IPS-18a (cell line): ENCODE results near the gene ATXN1.
"Not testable (repeated sequence)": the region's sequence is repeated elsewhere in the genome, so short reads cannot be mapped to it uniquely, and the experiment has no call there.

Experiments used
- H3K27ac ChIP-seq: one replicate; pipeline ENCODE4 v1.5.1; 2013; ENCODE audit warnings: low read length
- H3K27me3 ChIP-seq: one replicate; pipeline ENCODE4 v1.6.1; 2013; ENCODE audit warnings: mild to moderate bottlenecking, low read length; ENCODE audit not compliant: control insufficient read depth, insufficient read depth
- H3K36me3 ChIP-seq: one replicate; pipeline ENCODE4 v1.6.1; 2013; ENCODE audit warnings: low read depth, low read length; ENCODE audit not compliant: control insufficient read depth
- H3K4me1 ChIP-seq: one replicate; pipeline ENCODE4 v1.6.1; 2013; ENCODE audit warnings: low read depth, low read length; ENCODE audit not compliant: control insufficient read depth
- H3K4me3 ChIP-seq: one replicate; pipeline ENCODE4 v1.5.1; 2013; ENCODE audit warnings: low read length
- H3K9ac ChIP-seq: one replicate; pipeline ENCODE4 v1.6.1; 2013; ENCODE audit warnings: mild to moderate bottlenecking, low read length, moderate library complexity
- H3K9me3 ChIP-seq: one replicate; pipeline ENCODE4 v1.6.1; 2013; ENCODE audit warnings: low read depth, low read length; ENCODE audit not compliant: control insufficient read depth

ATXN1 gene

DNA sequence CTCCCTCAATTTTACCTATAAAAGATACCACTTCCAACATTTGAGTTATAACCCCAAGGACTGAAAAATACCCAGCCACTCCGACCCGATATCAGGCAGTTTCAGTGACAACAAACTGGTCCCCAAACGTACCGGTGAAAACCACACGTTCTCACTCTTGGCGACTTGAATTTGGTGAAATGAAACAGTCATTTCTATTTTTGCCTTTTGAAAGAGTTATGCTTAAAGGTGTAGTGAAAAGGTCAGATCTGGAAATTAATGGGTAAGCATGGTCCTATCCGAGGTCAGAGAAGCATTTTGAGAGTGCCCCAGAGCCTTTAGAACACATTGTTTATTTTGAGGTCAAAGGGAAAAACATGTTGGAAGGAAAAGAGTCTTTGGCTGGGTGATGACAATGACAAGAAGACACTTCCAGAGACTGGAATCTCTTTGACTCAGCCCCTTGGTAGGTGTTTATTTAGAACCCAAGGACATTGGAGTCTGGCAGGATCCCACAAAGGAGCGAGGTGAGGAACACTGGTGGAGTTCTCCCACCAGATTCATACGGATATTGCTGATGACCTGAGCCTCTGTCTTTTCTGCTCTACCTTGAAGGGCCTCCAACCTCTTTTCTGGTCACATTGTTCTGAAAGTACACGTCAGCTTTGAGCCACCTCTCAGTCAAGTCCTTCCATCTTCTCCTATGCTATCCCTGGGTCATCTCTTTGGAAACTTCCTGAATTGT is 287.9 kb downstream of the ATXN1 start:
- H3K4me1 ChIP-seq, result peaks cover 3% of the 10 kb centered on the region

DNA sequence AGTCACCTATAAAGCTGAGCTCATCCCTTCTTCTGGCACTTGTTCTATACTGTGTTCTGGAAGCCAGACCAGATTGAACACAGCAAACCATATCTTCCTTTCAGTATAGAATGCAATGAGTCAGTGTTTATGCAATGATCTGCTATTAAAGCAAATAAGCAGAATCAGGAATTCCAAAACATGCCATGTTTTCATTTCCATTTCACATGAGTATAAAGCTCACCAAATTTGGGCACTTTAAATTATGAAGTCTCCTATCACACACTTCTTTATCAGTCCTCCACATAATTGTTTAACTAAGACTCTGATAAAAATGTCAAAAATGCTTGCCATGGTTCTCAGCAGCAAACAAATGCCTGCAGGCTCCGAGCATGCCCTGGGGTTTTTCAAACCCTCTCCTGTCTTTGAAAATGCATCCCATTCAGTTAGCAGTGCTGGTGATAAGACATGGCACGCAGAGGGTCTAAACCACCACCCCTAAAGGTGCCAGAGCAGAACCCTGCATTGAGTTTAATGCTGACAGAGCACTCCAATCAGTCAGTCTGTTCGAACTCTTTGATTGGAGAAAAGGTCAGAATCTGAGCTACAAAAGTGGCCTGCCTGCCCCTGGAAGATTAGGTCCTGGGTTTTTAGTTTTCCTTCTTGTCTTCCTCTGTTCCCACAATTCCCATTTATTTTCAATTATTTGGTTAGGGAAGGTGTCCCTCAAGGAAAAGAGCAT is 288.8 kb downstream of the ATXN1 start:
- no peak overlapping the region for H3K9ac ChIP-seq
- no peak overlapping the region for H3K4me3 ChIP-seq
- H3K27me3 ChIP-seq, result no peaks in the 10 kb centered on the region
- no peak overlapping the region for H3K27ac ChIP-seq
- peaks cover 4% of the 10 kb centered on the region for H3K4me1 ChIP-seq
- no peaks in the 10 kb centered on the region for H3K36me3 ChIP-seq
- H3K9me3 ChIP-seq, result no peaks in the 10 kb centered on the region

More for the DNA sequence above, 287.9 kb downstream of the ATXN1 start:
- Histone ChIP-seq H3K27me3 (no peaks in the 10 kb centered on the region), H3K4me3 (no peak overlapping the region), H3K9me3 (no peaks in the 10 kb centered on the region), H3K9ac (no peak overlapping the region), H3K36me3 (no peaks in the 10 kb centered on the region), H3K27ac (no peak overlapping the region)

DNA sequence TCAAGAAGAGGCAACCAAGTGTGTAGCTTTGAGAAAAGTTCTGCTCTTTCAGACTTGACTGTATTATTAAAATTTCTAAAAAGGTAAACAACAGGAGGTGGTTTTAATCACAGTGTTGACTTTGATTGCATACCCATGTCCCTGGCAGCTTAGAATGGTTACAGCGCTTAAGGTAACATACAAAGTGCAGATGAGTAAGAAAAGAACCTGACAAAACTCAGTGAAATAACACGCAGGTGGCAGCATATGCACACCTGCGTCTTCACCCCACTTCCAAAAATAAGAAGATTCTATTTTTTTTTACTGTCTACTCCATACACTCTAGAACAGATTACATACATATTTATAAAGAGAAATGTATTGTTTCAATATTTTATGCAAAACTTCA is 289.4 kb downstream of the ATXN1 start:
- H3K4me3 ChIP-seq, result no peak overlapping the region
- H3K36me3 ChIP-seq, result no peaks in the 10 kb centered on the region
- H3K27me3 ChIP-seq, result no peaks in the 10 kb centered on the region
- H3K9me3 ChIP-seq, result no peaks in the 10 kb centered on the region
- no peak overlapping the region for H3K9ac ChIP-seq
- H3K27ac ChIP-seq, result no peak overlapping the region
- H3K4me1 ChIP-seq, result peaks cover 9% of the 10 kb centered on the region

DNA sequence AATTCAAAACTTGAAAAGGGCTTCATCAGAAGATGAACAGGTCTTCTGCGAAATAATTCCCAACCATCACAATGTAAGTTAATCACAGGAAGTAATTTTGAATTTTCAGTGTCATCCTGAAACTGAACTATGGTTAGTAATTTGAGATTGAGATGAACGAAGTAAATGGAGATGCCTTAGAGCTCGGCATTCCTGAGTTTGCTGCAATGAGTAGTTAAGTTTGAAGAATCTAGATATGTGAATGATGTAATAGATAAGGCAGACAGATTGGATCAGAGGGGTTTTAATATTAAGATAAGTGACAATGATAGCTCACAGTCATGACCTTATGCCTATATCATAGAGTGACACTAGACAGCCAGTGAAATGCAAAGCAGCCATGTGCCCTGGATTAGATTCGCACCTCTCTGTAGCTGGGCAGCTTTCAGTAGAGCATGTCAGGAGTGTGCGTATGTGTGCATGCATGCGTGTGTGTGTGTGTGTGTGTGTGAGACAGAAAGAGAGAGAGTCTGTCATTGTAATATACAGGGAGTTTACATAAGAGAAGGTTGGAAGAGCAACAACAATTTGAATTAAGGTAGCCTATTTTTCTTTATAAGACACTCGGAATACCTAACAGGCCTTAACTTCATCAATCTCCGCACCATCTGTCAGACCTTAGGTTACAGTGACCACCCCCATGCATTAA is 289.9 kb downstream of the ATXN1 start:
- no peaks in the 10 kb centered on the region for H3K36me3 ChIP-seq
- no peaks in the 10 kb centered on the region for H3K27me3 ChIP-seq
- no peak overlapping the region for H3K4me3 ChIP-seq
- peaks cover 12% of the 10 kb centered on the region for H3K4me1 ChIP-seq
- no peak overlapping the region for H3K27ac ChIP-seq
- no peaks in the 10 kb centered on the region for H3K9me3 ChIP-seq
- H3K9ac ChIP-seq, result no peak overlapping the region

DNA sequence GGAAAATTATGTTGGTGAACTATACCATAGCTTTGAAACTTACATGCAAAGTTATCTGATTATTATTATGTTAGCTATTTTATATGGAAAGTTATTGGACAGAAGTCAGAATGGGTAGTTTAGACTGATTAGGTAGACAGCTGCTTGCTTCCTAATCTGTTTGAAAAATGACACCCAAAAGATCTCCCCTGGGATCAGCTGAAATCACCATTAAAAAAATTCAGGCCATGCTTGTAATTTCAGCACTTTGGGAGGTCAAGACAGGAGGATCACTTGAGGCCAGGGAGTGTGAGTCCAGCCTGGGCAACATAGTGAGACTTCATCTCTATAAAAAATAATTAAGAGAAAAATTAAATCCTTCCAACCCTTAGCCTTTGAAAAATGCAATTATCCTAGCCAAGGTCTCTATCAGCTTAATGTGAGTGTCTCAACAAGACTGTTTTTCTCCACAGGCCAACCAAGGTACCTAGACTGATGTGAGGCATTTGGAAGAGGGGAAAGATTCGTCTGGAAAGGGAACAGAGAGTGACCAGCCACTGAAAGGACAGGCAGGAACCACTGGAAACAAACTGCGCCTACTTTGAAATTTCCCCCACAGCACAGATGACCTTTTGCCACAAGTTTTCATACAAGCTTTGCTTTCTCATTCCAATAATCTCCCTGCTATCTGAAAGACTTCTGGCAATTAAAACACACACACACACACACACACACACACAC is 290.6 kb downstream of the ATXN1 start:
- H3K9ac ChIP-seq, result no peak overlapping the region
- H3K27ac ChIP-seq, result no peak overlapping the region
- no peaks in the 10 kb centered on the region for H3K9me3 ChIP-seq
- H3K36me3 ChIP-seq, result no peaks in the 10 kb centered on the region
- H3K27me3 ChIP-seq, result no peaks in the 10 kb centered on the region
- peaks cover 12% of the 10 kb centered on the region for H3K4me1 ChIP-seq
- H3K4me3 ChIP-seq, result no peak overlapping the region

DNA sequence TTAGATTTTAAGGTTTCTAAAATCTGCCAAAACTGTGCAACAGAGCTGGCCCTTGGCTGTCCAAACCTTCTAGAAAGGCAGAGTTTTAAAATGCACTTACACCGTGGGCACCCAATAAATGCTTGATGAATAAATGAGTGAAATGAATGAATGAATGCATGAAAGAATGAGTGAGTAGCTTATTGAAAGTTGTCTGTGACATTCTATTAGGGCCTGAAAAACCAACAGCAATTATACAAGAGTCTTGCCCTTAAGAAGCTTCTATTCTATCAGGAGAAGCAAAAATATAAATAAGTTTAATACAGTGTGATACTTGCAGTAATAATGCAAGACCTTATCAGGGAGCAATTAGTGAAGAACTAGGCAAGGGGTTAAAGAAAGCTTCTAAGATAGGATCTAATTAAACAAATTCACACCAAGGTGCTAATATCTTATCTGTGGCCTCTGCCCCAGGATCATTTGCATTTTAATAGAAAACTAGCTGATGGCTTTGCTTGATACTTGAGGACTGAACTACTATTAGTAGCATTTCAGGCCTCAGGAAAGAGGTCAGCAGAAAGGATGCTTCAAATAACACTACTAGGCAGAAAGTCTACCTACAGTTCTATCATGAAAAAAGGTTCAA is 292.2 kb downstream of the ATXN1 start:
- H3K36me3 ChIP-seq, result no peaks in the 10 kb centered on the region
- H3K9ac ChIP-seq, result no peak overlapping the region

DNA sequence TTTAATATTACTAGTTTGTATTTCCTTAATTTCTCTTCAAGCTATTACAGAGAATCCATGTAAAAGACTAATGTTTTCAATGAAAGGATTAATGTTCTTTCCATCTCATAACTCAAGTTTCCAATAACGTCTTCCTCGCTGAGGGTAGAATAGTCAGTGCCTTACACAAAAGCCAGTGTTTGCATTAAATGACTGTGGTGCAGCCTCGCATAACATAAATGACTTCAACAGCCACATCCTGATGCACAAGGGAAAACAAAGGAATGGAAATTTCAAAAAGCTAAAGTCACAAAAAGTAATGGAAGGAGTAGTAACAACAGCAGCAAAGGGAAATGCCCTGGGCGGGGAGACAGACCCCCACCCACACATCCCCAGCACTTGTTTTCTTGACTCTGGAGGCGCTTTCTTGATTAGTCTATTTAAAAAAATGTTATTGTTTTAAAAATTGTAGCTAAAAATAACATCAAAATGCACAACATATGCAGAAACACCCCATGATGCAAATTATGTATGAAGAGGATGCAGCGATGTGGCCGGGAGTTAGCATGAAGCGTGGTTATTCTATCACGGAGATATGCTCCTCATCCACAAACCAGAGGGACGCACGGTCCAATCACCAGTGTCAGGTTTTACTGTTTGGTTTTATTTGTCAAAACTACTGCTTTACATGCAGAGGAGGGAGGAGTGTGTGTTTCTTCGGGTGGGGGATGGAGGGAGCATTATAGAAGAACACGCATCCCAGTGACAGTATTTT is 294.3 kb downstream of the ATXN1 start:
- no peak overlapping the region for H3K27ac ChIP-seq
- no peak overlapping the region for H3K4me3 ChIP-seq
- peaks cover 12% of the 10 kb centered on the region for H3K4me1 ChIP-seq
- H3K9ac ChIP-seq, result no peak overlapping the region
- H3K36me3 ChIP-seq, result no peaks in the 10 kb centered on the region
- H3K27me3 ChIP-seq, result no peaks in the 10 kb centered on the region
- H3K9me3 ChIP-seq, result no peaks in the 10 kb centered on the region

More for the DNA sequence above, 292.2 kb downstream of the ATXN1 start:
- no peaks in the 10 kb centered on the region for H3K27me3 ChIP-seq
- H3K9me3 ChIP-seq, result no peaks in the 10 kb centered on the region
- no peak overlapping the region for H3K4me3 ChIP-seq
- H3K4me1 ChIP-seq, result peaks cover 12% of the 10 kb centered on the region
- no peak overlapping the region for H3K27ac ChIP-seq

DNA sequence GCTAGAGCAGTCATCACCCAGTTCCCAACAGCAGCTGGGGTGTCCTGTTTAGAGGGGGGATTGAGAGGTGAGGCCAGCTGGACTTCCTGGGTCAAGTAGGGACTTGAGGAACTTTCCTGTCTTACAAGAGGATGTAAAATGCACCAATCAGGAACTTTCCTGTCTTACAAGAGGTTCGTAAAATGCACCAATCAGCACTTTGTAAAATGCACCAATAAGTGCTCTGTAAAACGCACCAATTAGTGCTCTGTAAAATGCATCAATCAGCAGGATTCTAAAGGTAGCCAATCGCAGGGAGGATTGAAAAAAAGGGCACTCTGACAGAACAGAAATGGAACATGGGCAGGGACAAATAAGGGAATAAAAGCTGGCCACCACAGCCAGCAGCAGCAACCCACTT is 297.2 kb downstream of the ATXN1 start:
- Histone ChIP-seq H3K36me3 (no peaks in the 10 kb centered on the region), H3K27ac (no peak overlapping the region), H3K4me1 (peaks cover 10% of the 10 kb centered on the region), H3K4me3 (no peak overlapping the region), H3K9me3 (no peaks in the 10 kb centered on the region), H3K27me3 (no peaks in the 10 kb centered on the region), H3K9ac (no peak overlapping the region)

DNA sequence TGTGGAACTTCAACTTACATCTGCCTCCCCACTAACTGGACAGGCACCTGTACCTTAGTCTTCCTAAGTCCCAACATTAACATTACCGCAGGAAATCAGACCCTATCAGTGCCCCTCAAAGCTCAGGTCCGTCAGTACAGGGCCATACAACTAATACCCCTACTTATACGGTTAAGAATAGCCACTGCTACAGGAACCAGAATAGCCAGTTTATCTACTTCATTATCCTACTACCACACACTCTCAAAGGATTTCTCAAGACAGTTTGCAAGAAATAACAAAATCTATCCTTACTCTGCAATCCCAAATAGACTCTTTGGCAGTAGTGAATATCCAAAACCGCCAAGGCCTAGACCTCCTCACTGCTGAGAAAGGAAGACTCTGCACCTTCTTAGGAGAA is 298.0 kb downstream of the ATXN1 start:
- H3K9me3 ChIP-seq, H3K27ac ChIP-seq, H3K4me3 ChIP-seq, H3K27me3 ChIP-seq, H3K4me1 ChIP-seq, H3K36me3 ChIP-seq, H3K9ac ChIP-seq: not testable (repeated sequence)

DNA sequence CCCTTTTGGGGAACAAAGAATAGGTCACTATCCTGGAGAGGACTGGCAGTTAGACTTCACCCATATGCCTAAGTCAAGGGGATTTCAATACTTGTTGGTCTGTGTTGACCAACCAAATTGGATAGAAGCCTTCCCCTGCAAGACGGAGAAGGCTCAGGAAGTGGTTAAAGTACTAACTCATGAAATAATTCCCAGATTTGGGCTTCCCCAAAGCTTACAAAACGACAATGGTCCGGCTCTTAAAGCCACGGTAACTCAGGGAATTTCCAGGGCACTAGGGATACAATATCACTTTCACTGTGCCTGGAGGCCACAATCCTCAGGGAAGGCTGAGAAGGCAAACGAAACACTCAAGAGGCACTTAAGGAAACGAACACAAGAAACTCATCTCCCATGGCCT is 299.8 kb downstream of the ATXN1 start:
- no peak overlapping the region for H3K9ac ChIP-seq
- H3K9me3 ChIP-seq, result no peaks in the 10 kb centered on the region
- peaks cover 8% of the 10 kb centered on the region for H3K4me1 ChIP-seq

More for the DNA sequence above, 299.8 kb downstream of the ATXN1 start:
- Histone ChIP-seq H3K36me3 (no peaks in the 10 kb centered on the region), H3K27ac (no peak overlapping the region), H3K27me3 (no peaks in the 10 kb centered on the region), H3K4me3 (no peak overlapping the region)
